GM18502 (cell line): ENCODE data around the gene ACOX3.
"Not testable (repeated sequence)": the region's sequence is repeated elsewhere in the genome, so short reads cannot be mapped to it uniquely, and the experiment has no call there.

ENCODE experiments used
- ATAC-seq: cut with Tn5 transposase; IDR thresholded peaks from one replicate; pipeline ENCODE4 v1.9.1; 2021; ENCODE audit warnings: mild to moderate bottlenecking; ENCODE audit not compliant: unreplicated experiment, poor library complexity

ACOX3 gene

DNA sequence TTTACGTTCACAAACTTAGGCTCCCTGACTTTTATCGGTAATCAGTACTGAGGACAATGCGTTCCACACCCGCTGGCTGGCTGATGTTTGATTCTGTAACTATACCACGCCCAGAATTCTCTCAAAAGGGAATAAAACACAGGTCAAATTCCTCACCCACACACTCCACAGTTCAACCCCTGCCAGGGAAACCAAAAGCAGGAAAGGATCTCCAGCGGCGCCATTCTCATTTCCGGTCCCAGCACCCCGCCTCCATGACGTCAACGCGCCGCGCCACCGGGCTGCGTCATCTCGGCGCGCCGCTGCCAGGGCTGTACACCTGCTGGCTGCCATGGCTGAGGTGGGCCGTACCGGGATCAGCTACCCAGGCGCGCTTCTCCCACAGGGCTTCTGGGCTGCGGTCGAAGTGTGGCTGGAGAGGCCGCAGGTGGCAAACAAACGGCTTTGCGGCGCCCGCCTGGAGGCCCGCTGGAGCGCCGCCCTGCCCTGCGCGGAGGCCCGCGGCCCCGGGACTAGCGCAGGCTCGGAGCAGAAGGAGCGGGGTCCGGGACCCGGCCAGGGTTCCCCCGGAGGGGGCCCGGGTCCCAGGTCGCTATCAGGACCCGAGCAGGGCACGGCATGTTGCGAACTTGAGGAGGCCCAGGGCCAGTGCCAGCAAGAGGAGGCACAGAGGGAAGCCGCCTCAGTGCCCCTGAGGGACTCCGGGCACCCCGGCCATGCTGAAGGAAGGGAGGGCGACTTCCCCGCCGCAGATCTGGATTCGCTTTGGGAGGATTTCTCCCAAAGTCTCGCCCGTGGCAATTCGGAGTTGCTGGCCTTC is at the start of gene ACOX3, which contains the start of gene TRMT44:
Gene ACOX3 (minus strand): TSS at position 232 of the 820 bp plus-strand sequence. CDS start 24,202 bp downstream, outside the sequence.
Gene TRMT44 (plus strand): TSS at position 286 of the 820 bp plus-strand sequence. CDS start 46 bp downstream, at position 332.
- peak; percentile 87 for ATAC-seq

DNA sequence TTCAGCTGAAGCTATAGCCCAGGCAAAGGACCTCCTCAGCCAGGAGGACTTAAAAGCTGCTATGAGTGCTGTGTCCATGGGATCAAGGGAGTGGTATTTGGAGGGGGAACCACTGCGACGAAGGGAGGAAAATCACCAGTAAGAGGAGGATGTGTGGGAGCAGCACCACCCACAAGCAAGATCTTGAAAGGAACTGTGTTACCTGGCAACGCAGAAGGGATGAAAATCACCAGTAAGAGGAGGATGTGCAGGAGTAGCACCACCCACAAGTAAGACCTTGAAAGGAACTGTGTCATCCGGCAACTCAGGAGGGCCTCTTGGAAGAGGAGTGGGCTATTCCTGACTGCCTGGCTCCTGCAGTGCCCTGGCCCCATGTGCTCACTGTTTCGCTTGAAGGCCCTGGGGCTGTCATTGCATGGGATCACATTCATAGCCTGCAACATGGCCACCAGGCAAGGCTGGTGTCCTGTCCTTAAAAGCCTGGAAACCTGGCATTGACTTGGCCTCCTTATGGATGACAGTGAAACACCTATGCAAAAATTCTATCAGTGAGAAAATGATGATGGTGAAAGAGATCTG is 48.4 kb upstream of the ACOX3 start:
- ATAC-seq: no peak

DNA sequence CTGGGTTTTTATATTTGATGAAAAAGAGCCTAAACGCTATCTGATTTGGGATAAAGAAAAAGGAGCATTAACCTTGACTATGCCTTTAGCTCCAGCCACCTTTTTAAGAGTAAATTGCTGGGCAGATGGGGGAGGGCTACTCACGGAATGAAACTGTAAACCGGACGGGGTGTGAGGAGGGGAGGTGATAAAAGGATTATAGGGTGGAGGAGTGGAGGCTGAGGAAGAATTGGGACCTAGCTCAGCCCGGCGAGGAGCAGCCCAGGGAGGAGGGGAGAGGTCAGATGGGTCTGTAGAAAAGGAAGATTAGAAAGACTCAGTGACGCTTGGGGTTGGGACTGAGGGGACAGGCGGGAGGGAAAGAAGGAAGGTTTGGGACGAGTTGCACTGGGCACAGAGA is 46.1 kb upstream of the ACOX3 start:
- not testable (repeated sequence) for ATAC-seq

DNA sequence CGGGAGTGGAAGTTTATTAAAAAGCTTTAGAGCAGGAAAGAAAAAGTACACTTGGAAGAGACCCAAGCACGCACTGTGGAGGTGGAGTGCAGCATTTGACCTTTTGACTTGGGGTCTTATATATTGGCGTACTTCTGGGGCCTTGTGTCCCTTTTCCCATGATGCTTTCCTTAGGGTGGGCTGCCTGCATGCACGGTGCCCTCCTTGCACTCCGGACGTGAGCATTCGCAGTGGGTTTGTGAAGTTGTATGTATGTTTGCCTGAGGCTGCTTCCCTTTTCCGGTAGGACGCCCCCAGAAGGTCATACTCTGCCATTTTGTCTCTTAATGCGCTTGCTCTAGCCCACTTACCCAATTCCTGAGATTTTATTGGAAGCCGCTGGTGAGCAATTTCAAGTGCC is 39.7 kb upstream of the ACOX3 start:
- ATAC-seq: no peak

DNA sequence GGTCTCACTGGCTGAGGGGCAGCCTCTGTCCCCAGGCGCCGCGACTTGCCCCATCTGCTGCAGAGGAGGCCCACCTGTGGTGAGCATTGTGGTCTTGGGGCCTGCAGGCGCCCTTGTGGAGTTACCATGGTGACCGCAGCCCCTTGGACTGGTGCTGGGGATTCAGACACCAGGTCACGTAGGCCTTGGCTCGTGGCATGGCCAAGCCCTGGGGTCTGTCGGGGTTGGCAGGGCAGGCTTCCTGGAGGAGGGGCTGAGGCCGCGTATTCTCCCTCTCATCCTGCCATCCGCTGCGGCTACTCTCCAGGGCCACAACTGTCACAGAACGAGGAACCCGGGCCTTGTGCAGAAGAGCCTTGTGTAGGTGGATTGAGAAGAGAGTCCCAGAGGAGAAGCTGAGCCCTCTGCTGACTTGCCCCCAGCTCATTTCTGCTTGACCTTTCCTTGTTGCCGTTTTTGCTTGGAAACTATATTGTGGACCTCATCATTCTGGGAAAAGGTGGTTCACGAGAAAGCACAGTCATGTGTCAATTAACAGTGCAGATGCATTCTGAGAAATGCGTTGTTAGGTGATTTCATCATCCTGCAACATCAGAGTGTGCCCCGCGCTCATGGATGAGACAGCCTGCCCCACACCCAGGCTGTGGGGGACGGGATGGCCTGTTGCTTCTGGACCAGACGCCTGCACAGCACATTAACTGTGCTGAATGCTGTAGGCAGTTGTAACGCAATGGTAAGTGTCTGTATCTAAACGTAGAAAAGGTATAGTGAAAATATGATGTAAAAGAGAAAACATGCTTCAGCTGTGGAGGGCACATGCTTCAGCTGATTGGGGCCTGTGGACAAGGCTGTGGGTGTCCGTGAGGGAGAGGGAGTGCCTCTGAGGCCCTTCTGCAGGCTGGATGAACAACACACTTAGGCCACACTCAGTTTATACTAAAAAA is 38.5 kb upstream of the ACOX3 start:
- ATAC-seq: no peak

DNA sequence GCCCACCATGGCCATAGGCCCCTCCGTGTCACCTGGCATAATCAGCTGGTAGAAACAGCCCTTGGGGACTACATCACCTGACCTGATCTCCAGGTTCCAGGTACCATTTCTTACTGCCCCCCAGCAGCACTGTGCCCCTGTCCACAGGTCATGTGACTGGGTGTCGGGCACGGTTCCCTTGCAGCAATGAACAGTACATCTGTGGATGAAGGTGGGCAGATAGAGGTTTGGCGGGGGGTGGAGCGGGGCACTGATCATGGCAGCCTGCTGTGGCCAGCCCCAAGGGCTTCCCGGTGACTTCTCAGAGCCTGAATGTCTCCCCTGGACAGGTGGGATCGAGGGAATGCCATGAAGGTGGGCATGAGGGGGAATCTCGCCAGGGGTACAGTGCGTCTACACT is 37.8 kb upstream of the ACOX3 start:
- no peak for ATAC-seq

DNA sequence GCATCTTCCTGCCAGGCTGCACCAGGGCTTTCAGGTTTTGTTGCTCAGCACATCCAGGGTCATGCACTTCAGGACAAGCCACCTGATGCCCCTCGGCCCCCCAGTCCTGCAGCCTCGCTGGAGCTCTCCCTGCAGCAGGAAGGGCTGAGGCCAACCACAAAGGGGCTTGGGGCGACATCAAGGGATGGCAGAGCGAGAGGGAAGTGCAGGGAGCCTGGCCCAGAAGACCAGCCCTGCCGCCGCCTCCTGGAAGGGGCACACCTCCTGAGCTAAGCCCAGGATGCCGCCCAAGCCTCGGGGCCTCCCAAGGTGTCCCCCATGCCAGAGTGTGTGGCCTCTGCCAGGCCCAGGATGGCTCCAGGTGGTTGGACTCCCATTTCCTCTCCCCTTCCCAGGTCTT is 37.2 kb upstream of the ACOX3 start:
- ATAC-seq: no peak

DNA sequence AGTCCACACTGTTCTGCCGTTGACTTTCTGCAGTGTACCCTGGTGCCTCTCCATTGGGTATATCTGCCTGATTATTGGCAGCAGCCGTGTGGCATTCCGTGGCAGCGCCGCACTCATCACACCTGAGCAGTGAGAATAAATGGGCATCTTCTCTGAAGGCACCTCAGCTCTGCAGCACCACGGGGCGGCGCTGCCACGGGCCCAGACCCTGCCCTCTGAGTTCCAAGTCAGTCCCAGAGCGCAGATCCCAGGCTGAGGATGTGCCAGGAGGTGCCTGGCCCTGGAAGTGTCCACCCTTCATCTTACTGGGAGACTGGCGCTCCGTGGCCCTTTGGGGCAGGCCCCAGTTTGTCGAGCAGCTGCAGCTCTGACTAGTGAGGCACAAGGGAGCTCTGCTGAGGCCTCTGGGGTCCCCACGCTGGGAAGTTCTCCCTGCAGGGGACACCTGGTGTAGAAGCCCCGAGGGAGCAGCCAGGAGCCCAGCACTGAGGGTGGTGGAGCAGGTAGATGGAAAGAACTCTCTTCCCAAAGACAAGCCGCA is 36.6 kb upstream of the ACOX3 start:
- ATAC-seq: no peak

DNA sequence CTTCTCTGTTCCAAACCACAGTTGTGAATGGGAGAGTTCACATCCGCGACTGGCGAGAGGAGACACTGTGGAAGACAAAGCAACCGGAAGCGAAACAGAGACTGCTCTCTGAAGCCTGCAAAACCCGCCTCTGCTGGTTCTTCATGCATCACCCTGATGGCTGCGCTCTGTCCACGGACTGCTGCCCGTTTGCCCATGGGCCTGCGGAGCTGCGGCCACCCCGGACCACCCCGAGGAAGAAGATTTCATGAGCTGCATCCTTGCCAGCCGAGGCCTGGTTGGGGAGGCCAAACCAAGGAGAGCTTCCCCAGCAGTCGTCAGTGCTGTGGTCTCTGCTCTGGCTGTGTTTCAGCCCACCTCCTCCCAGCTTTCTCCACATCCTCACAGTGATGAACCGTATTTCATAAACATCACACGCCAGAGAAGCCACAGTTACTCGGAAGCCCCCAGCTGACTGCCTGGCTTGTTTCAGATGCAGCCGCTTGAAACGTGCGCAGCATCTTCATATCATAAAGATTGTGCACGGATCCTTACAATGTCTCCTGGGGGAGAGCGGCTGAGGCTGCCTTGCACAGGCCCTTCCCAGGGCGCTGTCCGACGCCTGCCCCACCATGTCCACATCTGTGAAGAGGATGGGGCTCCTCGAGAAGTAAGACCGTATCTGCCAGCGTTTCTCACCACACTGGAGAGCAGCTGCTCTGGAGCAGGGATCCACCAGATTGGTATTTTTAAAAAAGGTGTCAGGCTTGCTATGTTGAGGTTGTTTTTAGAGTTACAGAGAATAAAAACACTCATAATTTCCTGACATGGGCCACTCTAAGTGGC is 35.4 kb upstream of the ACOX3 start:
- ATAC-seq: no peak

DNA sequence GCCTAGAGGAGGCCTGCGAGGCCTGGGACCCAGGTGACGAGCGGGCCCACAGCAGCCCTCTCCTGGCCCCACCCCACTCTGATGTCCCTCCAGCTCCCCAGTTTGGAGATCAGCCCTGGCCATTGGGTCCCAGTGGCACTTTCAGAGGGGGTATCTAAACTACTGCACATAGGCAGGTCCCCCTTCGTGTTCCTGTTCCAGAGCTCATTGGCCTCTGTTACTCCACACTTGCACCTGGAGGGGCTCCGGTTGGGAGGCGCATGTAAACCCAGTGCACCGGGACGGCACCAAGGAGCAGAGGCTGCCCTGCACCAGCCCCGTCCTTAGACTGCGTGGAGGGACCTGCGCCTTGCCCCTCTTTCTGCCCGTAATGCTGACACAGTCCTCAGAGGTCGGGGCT is 34.3 kb upstream of the ACOX3 start:
- no peak for ATAC-seq

DNA sequence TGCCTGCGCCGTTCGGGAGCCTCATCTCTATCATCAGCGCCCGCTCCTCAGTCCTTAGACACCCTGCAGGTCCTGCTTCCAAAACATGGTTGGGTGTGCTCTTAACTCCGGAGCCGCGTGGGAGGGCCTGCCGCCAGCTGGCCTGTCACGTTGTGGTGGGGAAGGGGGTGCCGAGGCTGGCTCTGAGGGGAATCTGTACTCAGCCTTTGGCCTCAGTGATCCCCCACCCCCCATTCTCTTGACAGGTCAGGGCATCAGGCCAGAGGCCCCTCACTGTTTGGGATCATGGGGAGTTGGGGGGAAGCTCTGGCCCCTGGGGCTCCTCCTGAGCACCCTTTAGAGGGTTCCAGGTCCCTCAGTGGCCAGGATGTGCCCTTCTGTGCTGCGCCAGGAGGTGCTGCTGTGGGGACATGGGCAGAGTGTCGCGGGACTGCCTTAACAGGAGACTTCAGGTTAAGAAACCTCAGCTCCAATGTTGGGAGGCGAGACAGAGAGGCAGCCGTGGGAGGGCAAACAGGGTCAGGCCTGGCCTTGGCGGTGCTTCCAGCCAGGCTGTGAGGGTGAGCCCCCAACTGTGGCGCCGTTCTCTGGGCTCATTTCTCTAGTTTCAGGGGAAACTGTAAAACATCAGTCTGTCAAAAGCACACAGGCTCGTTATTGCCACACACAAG is 33.5 kb upstream of the ACOX3 start:
- ATAC-seq: no peak

DNA sequence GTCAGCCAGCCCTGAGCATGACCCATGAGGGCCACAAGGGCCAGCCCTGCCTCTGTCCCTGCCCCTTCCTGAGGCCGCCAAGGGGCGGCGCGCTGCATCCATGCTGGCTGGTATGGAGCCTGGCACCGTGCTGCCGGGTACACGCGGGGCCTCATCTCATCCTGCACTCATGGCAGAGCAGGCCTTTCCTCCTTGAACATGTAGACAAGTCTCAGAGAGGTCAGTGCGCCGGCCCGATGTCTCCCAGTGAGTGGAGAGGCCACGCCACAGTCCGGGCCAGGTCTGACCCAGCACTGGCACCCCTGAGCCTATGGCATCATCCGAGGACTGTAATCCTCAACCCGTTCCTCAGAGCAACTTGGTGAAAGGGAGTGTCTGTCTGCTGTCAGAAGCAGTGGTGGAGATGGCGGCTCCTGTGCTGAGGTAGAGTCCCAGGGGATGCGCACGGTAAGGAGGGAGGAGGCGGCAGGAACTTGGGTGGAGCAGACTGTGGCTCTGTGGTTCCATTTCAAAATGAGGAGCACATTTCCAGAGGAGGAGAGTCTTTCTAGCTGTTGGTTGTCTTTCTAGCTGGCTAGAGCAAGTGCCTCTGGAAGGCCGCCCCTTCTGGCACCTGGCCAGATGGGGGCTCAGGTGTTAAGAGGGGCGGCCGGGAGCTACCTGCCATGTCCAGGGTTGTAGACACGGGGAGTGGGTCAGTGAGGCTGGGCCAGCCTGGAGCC is 32.8 kb upstream of the ACOX3 start:
- no peak for ATAC-seq

DNA sequence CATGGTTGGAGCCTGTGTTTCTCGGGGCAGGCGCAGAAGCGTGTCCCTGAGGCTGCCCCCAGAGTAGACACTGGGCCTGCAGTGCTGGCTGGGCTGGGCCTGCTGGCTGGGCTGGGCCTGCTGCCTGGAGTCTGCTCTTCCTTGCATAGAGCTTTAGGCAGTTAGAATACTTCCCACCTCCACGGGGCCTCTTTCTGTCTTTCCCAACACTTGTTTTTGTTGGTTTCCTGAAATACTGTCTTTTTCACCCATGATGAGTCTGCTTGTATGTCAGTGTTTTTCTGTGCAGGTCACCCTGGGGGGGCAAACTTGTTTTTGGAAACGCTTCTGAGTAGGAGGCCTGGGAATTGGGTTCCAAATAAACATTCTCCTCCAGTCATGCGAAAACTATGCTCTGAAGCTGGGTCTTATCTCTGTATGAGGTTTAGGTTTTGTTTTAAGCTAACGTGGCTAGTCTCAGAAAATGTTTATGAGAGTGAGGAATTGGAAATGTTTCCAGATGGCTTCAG is 32.2 kb upstream of the ACOX3 start:
- no peak for ATAC-seq

DNA sequence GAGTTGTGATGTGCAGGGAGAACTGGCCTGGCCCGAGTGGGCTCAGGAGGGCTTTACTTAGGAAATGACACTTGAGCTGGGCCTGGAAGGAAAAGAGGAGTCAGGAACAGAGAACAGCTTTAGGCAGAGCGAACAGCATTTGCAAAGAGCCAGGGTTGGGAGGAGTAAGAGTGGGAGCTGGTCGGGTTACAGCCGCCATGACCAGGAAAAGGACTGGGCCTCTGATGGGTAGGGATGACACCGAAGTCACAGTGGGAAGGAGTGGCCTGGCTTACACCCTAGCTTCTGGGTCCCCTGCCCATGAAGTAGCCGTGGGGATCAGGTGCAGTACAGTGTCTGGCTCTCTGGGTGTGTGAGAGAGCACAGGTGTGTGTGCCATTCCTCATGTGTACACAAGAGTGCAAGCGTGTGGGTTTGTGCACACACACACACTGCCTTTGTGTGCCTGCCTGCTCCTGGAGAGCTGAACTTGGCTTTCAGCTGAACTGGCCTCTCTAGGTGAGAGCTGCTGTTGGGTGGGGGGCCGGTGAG is 31.7 kb upstream of the ACOX3 start:
- no peak for ATAC-seq

DNA sequence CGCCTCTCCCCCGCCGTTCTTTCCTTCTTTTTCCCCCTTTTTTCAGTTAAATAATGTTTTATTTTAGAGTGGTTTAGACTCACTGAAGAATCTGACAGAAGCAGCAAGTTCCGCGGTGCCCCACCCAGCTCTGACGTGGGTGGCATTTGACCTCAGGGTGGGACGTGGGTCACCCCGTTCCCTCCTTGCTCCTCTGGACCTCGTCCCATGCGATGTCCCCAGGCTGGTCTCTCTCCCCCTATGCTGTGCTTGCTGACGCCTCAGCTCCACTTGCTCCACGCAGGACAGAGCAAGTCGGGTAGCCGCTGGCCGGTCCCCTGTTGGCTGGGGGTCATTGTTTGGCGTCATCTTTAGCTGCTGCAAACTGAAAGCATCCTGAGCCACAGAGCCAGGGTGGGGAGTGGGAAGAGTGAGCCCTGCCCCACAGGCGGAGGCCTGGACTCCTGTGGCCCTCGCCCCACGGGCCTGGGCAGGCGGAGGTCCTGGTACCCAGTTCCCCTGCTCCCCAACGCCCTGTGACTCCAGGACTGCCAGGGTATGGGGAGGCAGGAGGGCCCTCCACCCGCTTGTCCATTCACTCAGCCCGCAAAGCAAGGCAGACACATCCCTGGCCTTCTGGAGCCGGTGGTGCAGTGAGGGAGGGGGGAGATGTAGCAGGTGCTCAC is 30.8 kb upstream of the ACOX3 start:
- ATAC-seq: no peak

DNA sequence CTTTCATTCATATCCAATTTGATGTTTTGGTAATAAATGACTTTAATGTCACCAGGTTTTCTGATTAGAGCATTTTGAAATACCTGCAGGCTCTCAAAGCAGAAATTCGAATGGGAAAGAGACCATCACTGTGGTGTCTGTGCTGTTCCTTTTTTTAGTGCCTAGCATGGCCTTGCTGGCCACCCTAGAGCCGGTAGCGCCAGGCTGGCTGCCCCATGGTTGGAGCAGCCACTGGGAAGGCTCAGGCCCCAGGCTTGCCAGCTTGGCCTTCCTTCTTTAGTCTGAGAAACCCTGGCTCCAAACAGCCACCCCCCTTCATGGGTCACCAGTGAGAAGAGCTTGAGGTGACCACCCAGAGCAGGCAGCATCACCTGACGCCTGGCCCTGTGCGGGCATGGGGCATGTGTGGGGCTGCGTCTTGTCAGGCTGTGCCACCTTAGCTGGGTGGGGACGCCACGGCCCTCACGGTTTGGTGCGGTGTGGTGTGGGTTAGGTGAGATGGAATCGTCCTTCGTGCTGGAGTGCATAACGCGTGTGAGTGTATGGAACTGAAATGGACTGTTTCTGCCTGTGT is 30.0 kb upstream of the ACOX3 start:
- ATAC-seq: no peak

DNA sequence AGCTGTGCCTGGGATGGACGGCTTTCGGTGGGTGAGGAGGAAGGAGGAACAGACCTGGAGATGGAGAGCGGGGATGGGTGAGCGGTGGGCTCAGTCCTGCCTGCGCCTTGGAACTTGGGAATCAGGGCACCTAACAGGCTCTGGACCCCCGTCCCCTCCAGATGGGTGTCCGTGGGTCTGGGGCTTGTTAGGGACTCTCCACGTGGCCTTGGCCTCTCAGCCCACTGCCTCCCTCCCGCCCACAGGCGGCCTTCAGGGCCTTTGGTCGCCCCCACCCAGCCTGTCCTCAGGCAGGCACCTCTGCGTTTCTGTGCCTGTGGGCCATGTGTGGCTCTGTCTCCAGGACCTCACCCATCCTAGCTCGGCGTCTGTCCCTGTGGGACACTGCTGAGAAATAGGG is 29.0 kb upstream of the ACOX3 start:
- no peak for ATAC-seq
